ENCODE data around the gene SOWAHC. TPM values are rescaled to one million over a fixed set of nuclear protein-coding genes. Genes with fewer than 3 reads are reported as not detected.
"Not testable (repeated sequence)": the region's sequence is repeated elsewhere in the genome, so short reads cannot be mapped to it uniquely, and the experiment has no call there.

The SOWAHC gene
- total RNA-seq, 1 donor from 2014 or later: 15.5 TPM

- no peaks in the 10 kb centered on the region for H3K9me3 Mint-ChIP-seq
- peaks cover 10% of the 10 kb centered on the region for H3K27me3 Mint-ChIP-seq
- TF ChIP-seq, protein P1, sequence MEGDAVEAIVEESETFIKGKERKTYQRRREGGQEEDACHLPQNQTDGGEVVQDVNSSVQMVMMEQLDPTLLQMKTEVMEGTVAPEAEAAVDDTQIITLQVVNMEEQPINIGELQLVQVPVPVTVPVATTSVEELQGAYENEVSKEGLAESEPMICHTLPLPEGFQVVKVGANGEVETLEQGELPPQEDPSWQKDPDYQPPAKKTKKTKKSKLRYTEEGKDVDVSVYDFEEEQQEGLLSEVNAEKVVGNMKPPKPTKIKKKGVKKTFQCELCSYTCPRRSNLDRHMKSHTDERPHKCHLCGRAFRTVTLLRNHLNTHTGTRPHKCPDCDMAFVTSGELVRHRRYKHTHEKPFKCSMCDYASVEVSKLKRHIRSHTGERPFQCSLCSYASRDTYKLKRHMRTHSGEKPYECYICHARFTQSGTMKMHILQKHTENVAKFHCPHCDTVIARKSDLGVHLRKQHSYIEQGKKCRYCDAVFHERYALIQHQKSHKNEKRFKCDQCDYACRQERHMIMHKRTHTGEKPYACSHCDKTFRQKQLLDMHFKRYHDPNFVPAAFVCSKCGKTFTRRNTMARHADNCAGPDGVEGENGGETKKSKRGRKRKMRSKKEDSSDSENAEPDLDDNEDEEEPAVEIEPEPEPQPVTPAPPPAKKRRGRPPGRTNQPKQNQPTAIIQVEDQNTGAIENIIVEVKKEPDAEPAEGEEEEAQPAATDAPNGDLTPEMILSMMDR (conservative IDR thresholded peaks at IDR 0.05): no peak
- H3K36me3 Mint-ChIP-seq: peaks cover 6% of the 10 kb centered on the region
- no peak overlapping the region for H3K27ac Mint-ChIP-seq
- DNase-seq (ENCODE audit: extremely low spot score, unreplicated experiment): no peak
- H3K4me1 Mint-ChIP-seq (ENCODE audit: unreplicated experiment): peaks cover 26% of the 10 kb centered on the region
- H3K4me3 Mint-ChIP-seq: no peak overlapping the region
Measured at GRCh38 chr2:109619032-109619615, 5.0 kb downstream of the SOWAHC start.

GRCh38 chr2:109623297-109623696 is 9.1 kb downstream of the SOWAHC start:
- Mint-ChIP-seq H3K4me3 (no peak overlapping the region), H3K9me3 (no peaks in the 10 kb centered on the region), H3K27me3 (no peaks in the 10 kb centered on the region), H3K27ac (no peak overlapping the region), H3K36me3 (no peaks in the 10 kb centered on the region), H3K4me1 (ENCODE audit: unreplicated experiment) (peaks cover 12% of the 10 kb centered on the region)
- no peak for DNase-seq (ENCODE audit: extremely low spot score, unreplicated experiment)
- TF ChIP-seq, protein P1 (conservative IDR thresholded peaks at IDR 0.05): no peak

- H3K36me3 Mint-ChIP-seq: no peaks in the 10 kb centered on the region
- H3K27me3 Mint-ChIP-seq: no peaks in the 10 kb centered on the region
- no peaks in the 10 kb centered on the region for H3K9me3 Mint-ChIP-seq
- TF ChIP-seq, protein P1 (conservative IDR thresholded peaks at IDR 0.05): no peak
- H3K27ac Mint-ChIP-seq: no peak overlapping the region
- no peak overlapping the region for H3K4me3 Mint-ChIP-seq
- peaks cover 12% of the 10 kb centered on the region for H3K4me1 Mint-ChIP-seq (ENCODE audit: unreplicated experiment)
- DNase-seq (ENCODE audit: extremely low spot score, unreplicated experiment): no peak
Measured at GRCh38 chr2:109623923-109624322, 9.8 kb downstream of the SOWAHC start.

- Mint-ChIP-seq H3K27ac (no peak overlapping the region), H3K27me3 (no peaks in the 10 kb centered on the region), H3K4me1 (ENCODE audit: unreplicated experiment) (peaks cover 12% of the 10 kb centered on the region), H3K4me3 (no peak overlapping the region), H3K36me3 (no peaks in the 10 kb centered on the region), H3K9me3 (no peaks in the 10 kb centered on the region)
- no peak for DNase-seq (ENCODE audit: extremely low spot score, unreplicated experiment)
- TF ChIP-seq, protein P1 (conservative IDR thresholded peaks at IDR 0.05): no peak
Measured at GRCh38 chr2:109624339-109624738, 10.2 kb downstream of the SOWAHC start.

GRCh38 chr2:109628321-109628720 is 14.2 kb downstream of the SOWAHC start:
- not testable (repeated sequence) for H3K9me3 Mint-ChIP-seq; DNase-seq (ENCODE audit: extremely low spot score, unreplicated experiment); H3K27me3 Mint-ChIP-seq; H3K36me3 Mint-ChIP-seq; H3K4me3 Mint-ChIP-seq
- Mint-ChIP-seq H3K27ac (peak overlapping the region; percentile 3), H3K4me1 (ENCODE audit: unreplicated experiment) (peaks cover 12% of the 10 kb centered on the region)

DNA sequence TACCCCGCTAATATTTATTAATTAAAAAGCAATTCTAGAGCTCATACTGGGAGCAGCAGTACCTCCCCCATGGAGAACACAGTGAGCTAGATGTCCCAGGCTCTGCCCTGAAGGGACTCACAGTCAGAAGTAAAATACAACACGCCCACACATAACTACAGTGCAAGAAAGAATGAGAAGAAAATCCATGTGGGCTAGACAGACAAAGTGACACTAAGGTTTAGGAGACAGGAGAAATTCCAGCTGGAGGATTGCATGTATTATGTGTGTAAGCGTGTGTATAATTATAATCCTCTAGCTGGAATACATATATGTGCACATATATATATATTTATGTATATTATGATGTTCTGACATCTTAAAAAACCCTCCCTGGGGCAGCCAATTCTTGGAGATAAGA is 15.7 kb downstream of the SOWAHC start:
- TF ChIP-seq, protein P1 (conservative IDR thresholded peaks at IDR 0.05): no peak
- H3K9me3 Mint-ChIP-seq: no peaks in the 10 kb centered on the region
- no peaks in the 10 kb centered on the region for H3K36me3 Mint-ChIP-seq
- no peaks in the 10 kb centered on the region for H3K4me1 Mint-ChIP-seq (ENCODE audit: unreplicated experiment)
- no peak for DNase-seq (ENCODE audit: extremely low spot score, unreplicated experiment)
- H3K4me3 Mint-ChIP-seq: no peak overlapping the region
- H3K27me3 Mint-ChIP-seq: no peaks in the 10 kb centered on the region
- peak overlapping the region; percentile 50 for H3K27ac Mint-ChIP-seq

All from type B pancreatic cell (in vitro differentiated cells).